K562 (cell line): Measurements from ENCODE around the gene PPL. TPM values are rescaled to one million over a fixed set of nuclear protein-coding genes. Genes with fewer than 3 reads are reported as not detected.

Experiments used
- ARNT ChIP-seq, 2 experiments: fragments of 450-650 bp; IDR thresholded peaks; 2 replicates each; pipeline ENCODE4 v1.6.1; 2016; ENCODE audit warnings: mild to moderate bottlenecking in 1 of 2
- BRCA1 ChIP-seq, 2 experiments: fragments of 450-650 bp in 1 of 2; sonication (generic) in 1 of 2; formaldehyde crosslinking in 1 of 2; IDR thresholded peaks; 2 replicates each; pipeline versions ENCODE4 v1.5.0 to v1.6.1; 2017 to 2020; ENCODE audit warnings: mild to moderate bottlenecking in 1 of 2, missing genetic modification reagents in 1 of 2
- CREB1 ChIP-seq, 2 experiments: sonication (generic) in 1 of 2; formaldehyde crosslinking in 1 of 2; IDR thresholded peaks; 2 replicates each; pipeline versions ENCODE4 v1.6.1 to v1.8.0; 2012 to 2022; ENCODE audit warnings: inconsistent platforms in 1 of 2, mild to moderate bottlenecking in 1 of 2, missing genetic modification reagents in 1 of 2, moderate library complexity in 1 of 2
- E2F3 ChIP-seq: fragments of 250-450 bp; sonication (Bioruptor Pico); IDR thresholded peaks from 2 replicates; pipeline ENCODE4 v1.4.0; 2020; ENCODE audit warnings: mild to moderate bottlenecking
- EP400 ChIP-seq: fragments of 450-650 bp; IDR thresholded peaks from 2 replicates; pipeline ENCODE4 v1.6.1; 2017; ENCODE audit warnings: antibody characterized with exemption, mild to moderate bottlenecking, moderate library complexity
- FOXJ2 ChIP-seq: fragments of 200-800 bp; sonication (Bioruptor generic); IDR thresholded peaks from 2 replicates; pipeline ENCODE4 v1.6.1; 2016; ENCODE audit warnings: missing genetic modification characterization, missing compliant biosample characterization
- HLTF ChIP-seq: fragments of 450-650 bp; IDR thresholded peaks from 2 replicates; pipeline ENCODE4 v1.6.1; 2016
- KDM2B ChIP-seq: fragments of 250-450 bp; sonication (Bioruptor Pico); IDR thresholded peaks from 2 replicates; pipeline ENCODE4 v1.8.0; 2021; ENCODE audit warnings: mild to moderate bottlenecking, moderate library complexity
- KHSRP ChIP-seq: fragments of 450-650 bp; IDR thresholded peaks from 2 replicates; pipeline ENCODE4 v1.6.1; 2017
- MCM2 ChIP-seq: fragments of 450-650 bp; IDR thresholded peaks from 2 replicates; pipeline ENCODE4 v1.6.1; 2017; ENCODE audit warnings: low read depth, mild to moderate bottlenecking
- NCOA2 ChIP-seq, 2 experiments: fragments of 450-650 bp; IDR thresholded peaks; 2 replicates each; pipeline ENCODE4 v1.6.1; 2018; ENCODE audit warnings: mild to moderate bottlenecking in 2 of 2, moderate library complexity in 1 of 2; ENCODE audit not compliant: partially characterized antibody in 2 of 2
- RCOR1 ChIP-seq, 2 experiments: IDR thresholded peaks; 2 replicates each; pipeline ENCODE4 v1.6.1; 2012; ENCODE audit warnings: low read depth in 2 of 2, low read length in 2 of 2, borderline replicate concordance in 1 of 2, improper control_type of control experiment in 1 of 2
- SMARCC2 ChIP-seq: fragments of 450-650 bp; IDR thresholded peaks from 2 replicates; pipeline ENCODE4 v1.6.1; 2017; ENCODE audit warnings: antibody characterized with exemption, moderate library complexity, mild to moderate bottlenecking, low read depth
- ZFX ChIP-seq: sonication (generic); formaldehyde crosslinking; IDR thresholded peaks from 2 replicates; pipeline ENCODE4 v1.8.0; 2022; ENCODE audit warnings: mild to moderate bottlenecking, missing genetic modification reagents, moderate library complexity
- ZNF165 ChIP-seq: fragments of 250-450 bp; sonication (Bioruptor Pico); IDR thresholded peaks from 2 replicates; pipeline ENCODE4 v1.4.0; 2020; ENCODE audit warnings: borderline replicate concordance
- ZNF175 ChIP-seq: fragments of 200-800 bp; sonication (Bioruptor generic); IDR thresholded peaks from 2 replicates; pipeline ENCODE4 v1.6.1; 2016; ENCODE audit warnings: low read depth, mild to moderate bottlenecking, missing genetic modification characterization, missing compliant biosample characterization
- polyA plus RNA-seq, 8 experiments: library from polyadenylated mRNA; depleted of rRNA in 4 of 8; stranded (reverse) in 5 of 8; unstranded in 3 of 8; fragments of >200 nt; fragmentation: Nextera tagmentation in 2 of 8; fragmentation: Illumina TruSeq in 1 of 8; extraction: Ambion mirVana in 2 of 8; extraction: Trizol in 1 of 8; gene quantifications; 2 replicates each; pipeline versions ENCODE4 v1.2.1 to v1.2.3, GENCODE V29; 2011 to 2014; ENCODE audit warnings: inconsistent platforms in 1 of 8, missing spikeins in 1 of 8
- total RNA-seq, 7 experiments: library from RNA; depleted of rRNA in 6 of 7; stranded (reverse); fragments of >200 nt in 6 of 7; fragmentation: Illumina TruSeq in 2 of 7; extraction: Trizol in 2 of 7; gene quantifications; 2 replicates each; pipeline versions ENCODE4 v1.2.1 to v1.2.3, GENCODE V29; 2011 to 2021; ENCODE audit warnings: low replicate concordance in 1 of 7
- TF ChIP-seq, protein P1 (sequence below), 2 experiments: fragments of 200-800 bp in 1 of 2; sonication (Bioruptor generic) in 1 of 2; sonication (generic) in 1 of 2; formaldehyde crosslinking in 1 of 2; IDR thresholded peaks in 1 of 2; conservative IDR thresholded peaks in 1 of 2; 2 replicates each; pipeline versions ENCODE4 v1.5.0 to v1.6.1; 2016 to 2020; ENCODE audit warnings: missing compliant biosample characterization in 1 of 2, missing genetic modification characterization in 1 of 2, missing genetic modification reagents in 1 of 2
- TF ChIP-seq, protein P2 (sequence below): fragments of 250-450 bp; sonication (Bioruptor Pico); IDR thresholded peaks from 2 replicates; pipeline ENCODE4 v1.8.0; 2021; ENCODE audit warnings: borderline replicate concordance, mild to moderate bottlenecking, moderate library complexity; ENCODE audit not compliant: poor library complexity, severe bottlenecking
- TF ChIP-seq, protein P3 (sequence below): sonication (generic); formaldehyde crosslinking; IDR thresholded peaks from 2 replicates; pipeline ENCODE4 v1.8.0; 2022; ENCODE audit warnings: mild to moderate bottlenecking, missing genetic modification reagents, borderline replicate concordance

PPL gene
- total and polyA plus RNA-seq, 9 of the 15 experiments (the other 6 are each of a cell fraction or from before 2014, with no cell fraction given), result 0.01 to 0.15 (median 0.07) TPM; not detected in 3

DNA sequence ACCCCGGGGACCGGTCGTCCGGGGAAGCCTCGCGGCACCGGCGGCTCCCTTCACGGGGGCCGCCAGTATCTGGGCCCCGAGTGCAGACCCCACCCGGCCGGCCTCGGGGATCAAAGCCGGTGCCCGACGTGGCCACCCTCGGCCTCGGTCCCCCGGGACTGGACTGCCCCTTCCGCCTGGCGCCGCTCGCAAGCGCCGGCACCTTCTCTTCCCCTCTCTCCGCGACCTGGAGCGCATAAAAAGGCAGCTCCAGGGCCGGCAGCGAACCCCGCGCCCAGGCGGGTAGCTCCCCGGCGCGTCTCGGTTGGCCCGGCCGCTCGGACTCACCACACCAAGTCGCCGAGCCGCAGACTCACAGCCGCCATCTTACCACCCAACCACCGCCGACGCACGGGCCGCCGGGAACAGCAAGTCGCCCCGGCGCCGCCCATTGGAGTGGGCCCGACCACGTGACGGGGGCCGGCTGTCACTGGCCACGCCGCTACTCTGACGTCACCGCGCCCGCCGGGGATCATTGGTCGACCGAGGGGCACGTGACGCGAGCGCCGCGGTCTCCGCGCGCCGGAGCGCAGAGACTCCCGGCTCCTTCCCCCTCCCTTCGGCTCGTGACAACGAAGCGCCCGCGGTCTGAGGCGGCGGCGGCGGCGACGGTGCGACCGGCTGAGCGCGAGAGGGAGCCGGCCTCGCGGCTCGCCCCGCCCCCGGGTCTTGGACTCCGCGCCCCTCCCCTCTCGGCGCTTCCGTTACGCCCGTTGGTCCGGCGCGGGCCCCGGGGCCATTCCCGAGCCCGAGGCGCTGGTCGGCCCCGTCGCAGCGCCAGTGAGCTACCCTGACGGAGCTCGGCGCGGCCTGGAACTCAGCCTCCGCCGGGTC, 89.8 kb downstream of the PPL start, which contains the start of the genes GLYR1 and UBN1 (continued):
- no peak for TF ChIP-seq SMARCC2
- TF ChIP-seq MCM2, result no peak
- peak; percentile 74 for TF ChIP-seq ZFX (CRISPR knock-in tag)
- no peak for TF ChIP-seq KDM2B (CRISPR knock-in tag)
- peak; percentile 66; the same call in 1 of the 2 replicates for TF ChIP-seq E2F3
- TF ChIP-seq BRCA1 (IDR thresholded peaks at IDR 0.05), result no peak
- no peak for TF ChIP-seq BRCA1 (CRISPR knock-in tag; IDR thresholded peaks at IDR 0.05)
- TF ChIP-seq, protein P1, sequence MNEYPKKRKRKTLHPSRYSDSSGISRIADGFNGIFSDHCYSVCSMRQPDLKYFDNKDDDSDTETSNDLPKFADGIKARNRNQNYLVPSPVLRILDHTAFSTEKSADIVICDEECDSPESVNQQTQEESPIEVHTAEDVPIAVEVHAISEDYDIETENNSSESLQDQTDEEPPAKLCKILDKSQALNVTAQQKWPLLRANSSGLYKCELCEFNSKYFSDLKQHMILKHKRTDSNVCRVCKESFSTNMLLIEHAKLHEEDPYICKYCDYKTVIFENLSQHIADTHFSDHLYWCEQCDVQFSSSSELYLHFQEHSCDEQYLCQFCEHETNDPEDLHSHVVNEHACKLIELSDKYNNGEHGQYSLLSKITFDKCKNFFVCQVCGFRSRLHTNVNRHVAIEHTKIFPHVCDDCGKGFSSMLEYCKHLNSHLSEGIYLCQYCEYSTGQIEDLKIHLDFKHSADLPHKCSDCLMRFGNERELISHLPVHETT (CRISPR knock-in tag; conservative IDR thresholded peaks at IDR 0.05 in 1 of 2, IDR thresholded peaks at IDR 0.05 in 1 of 2), result peak; percentile 35 to 99; a peak in 3 of 4 replicates
- TF ChIP-seq HLTF, result no peak
- TF ChIP-seq ZNF175, result 0 out of 2 replicates have a peak, but pooled peaks have one; percentile 40
- no peak; the same call in 1 of the 2 replicates for TF ChIP-seq KHSRP
- TF ChIP-seq, protein P2, sequence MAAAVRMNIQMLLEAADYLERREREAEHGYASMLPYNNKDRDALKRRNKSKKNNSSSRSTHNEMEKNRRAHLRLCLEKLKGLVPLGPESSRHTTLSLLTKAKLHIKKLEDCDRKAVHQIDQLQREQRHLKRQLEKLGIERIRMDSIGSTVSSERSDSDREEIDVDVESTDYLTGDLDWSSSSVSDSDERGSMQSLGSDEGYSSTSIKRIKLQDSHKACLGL, result no peak
- no peak for TF ChIP-seq ARNT (IDR thresholded peaks at IDR 0.05)
- peak; percentile 77; the same call in 1 of the 2 replicates for TF ChIP-seq EP400
- TF ChIP-seq FOXJ2 (tag), result no peak
- peak; percentile 95 for TF ChIP-seq CREB1 (IDR thresholded peaks at IDR 0.05)
- peak; percentile 97 for TF ChIP-seq CREB1 (CRISPR knock-in tag; IDR thresholded peaks at IDR 0.05)
- TF ChIP-seq RCOR1 (IDR thresholded peaks at IDR 0.05; ENCODE audit: borderline replicate concordance in 1 of 2, low read depth in 2 of 2, low read length in 2 of 2), result no peak
- TF ChIP-seq NCOA2 (IDR thresholded peaks at IDR 0.05; ENCODE audit: partially characterized antibody in 2 of 2), result no peak
- no peak for TF ChIP-seq ZNF165 (CRISPR knock-in tag)
- TF ChIP-seq, protein P3, sequence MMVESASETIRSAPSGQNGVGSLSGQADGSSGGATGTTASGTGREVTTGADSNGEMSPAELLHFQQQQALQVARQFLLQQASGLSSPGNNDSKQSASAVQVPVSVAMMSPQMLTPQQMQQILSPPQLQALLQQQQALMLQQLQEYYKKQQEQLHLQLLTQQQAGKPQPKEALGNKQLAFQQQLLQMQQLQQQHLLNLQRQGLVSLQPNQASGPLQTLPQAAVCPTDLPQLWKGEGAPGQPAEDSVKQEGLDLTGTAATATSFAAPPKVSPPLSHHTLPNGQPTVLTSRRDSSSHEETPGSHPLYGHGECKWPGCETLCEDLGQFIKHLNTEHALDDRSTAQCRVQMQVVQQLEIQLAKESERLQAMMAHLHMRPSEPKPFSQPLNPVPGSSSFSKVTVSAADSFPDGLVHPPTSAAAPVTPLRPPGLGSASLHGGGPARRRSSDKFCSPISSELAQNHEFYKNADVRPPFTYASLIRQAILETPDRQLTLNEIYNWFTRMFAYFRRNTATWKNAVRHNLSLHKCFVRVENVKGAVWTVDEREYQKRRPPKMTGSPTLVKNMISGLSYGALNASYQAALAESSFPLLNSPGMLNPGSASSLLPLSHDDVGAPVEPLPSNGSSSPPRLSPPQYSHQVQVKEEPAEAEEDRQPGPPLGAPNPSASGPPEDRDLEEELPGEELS (CRISPR knock-in tag), result no peak
